Measurements from ENCODE around the gene GPR155.
"Not testable (repeated sequence)": the region's sequence is repeated elsewhere in the genome, so short reads cannot be mapped to it uniquely, and the experiment has no call there.

GPR155 gene

GRCh38 chr2:174395284-174395968, 91.4 kb downstream of the GPR155 start, which contains the start of gene SCRN3:
TSS of gene SCRN3 (plus strand) at chr2:174395730. CDS start at chr2:174398284, 2,554 bp downstream.
- Histone ChIP-seq H3K4me3 (ENCODE audit: low read length in 2 of 2) (peak within 1 kb of the TSS; percentile 96 to 97), H3K9me3 (ENCODE audit: control insufficient read depth in 2 of 2, low read length in 2 of 2) (no peaks in the 10 kb centered on the region), H3K9ac (ENCODE audit: low read length in 2 of 2) (peak within 1 kb of the TSS; percentile 91 to 96), H3K27me3 (ENCODE audit: control insufficient read depth in 1 of 2, insufficient read depth in 2 of 2, low read length in 2 of 2) (no peaks in the 10 kb centered on the region), H3K4me1 (ENCODE audit: control insufficient read depth, insufficient read depth, low read length) (peaks cover 10% of the 10 kb centered on the region), H3K27ac (ENCODE audit: low read length) (peak within 1 kb of the TSS; percentile 77), H3K36me3 (ENCODE audit: control insufficient read depth in 2 of 2, insufficient read depth in 2 of 2, low read length in 2 of 2) (peaks cover 3 to 7% of the 10 kb centered on the region in 2 donors)

GRCh38 chr2:174392706-174393105, 94.1 kb downstream of the GPR155 start:
- Histone ChIP-seq H3K4me3 (ENCODE audit: low read length in 2 of 2) (no peak overlapping the region), H3K9me3 (ENCODE audit: control insufficient read depth in 2 of 2, low read length in 2 of 2) (no peaks in the 10 kb centered on the region), H3K9ac (ENCODE audit: low read length in 2 of 2) (no peak overlapping the region), H3K27me3 (ENCODE audit: control insufficient read depth in 1 of 2, insufficient read depth in 2 of 2, low read length in 2 of 2) (no peaks in the 10 kb centered on the region), H3K36me3 (ENCODE audit: control insufficient read depth in 2 of 2, insufficient read depth in 2 of 2, low read length in 2 of 2) (peaks cover 2 to 7% of the 10 kb centered on the region in 2 donors), H3K4me1 (ENCODE audit: control insufficient read depth, insufficient read depth, low read length) (peaks cover 10% of the 10 kb centered on the region), H3K27ac (ENCODE audit: low read length) (no peak overlapping the region)

- not testable (repeated sequence) for H3K27me3 ChIP-seq (ENCODE audit: control insufficient read depth in 1 of 2, insufficient read depth in 2 of 2, low read length in 2 of 2); H3K4me3 ChIP-seq (ENCODE audit: low read length in 2 of 2); H3K9ac ChIP-seq (ENCODE audit: low read length in 2 of 2); H3K27ac ChIP-seq (ENCODE audit: low read length); H3K4me1 ChIP-seq (ENCODE audit: control insufficient read depth, insufficient read depth, low read length); H3K9me3 ChIP-seq (ENCODE audit: control insufficient read depth in 2 of 2, low read length in 2 of 2)
- peaks cover 11 to 16% of the 10 kb centered on the region in 2 donors for H3K36me3 ChIP-seq (ENCODE audit: control insufficient read depth in 2 of 2, insufficient read depth in 2 of 2, low read length in 2 of 2)
Measured at GRCh38 chr2:174390303-174390702, 96.5 kb downstream of the GPR155 start.

- Histone ChIP-seq H3K36me3 (ENCODE audit: control insufficient read depth in 2 of 2, insufficient read depth in 2 of 2, low read length in 2 of 2) (peaks cover 11 to 16% of the 10 kb centered on the region in 2 donors), H3K9ac (ENCODE audit: low read length in 2 of 2) (no peak overlapping the region)
Measured at GRCh38 chr2:174389542-174389941, 97.3 kb downstream of the GPR155 start.

GRCh38 chr2:174388706-174389105, 98.1 kb downstream of the GPR155 start:
- H3K36me3 ChIP-seq (ENCODE audit: control insufficient read depth in 2 of 2, insufficient read depth in 2 of 2, low read length in 2 of 2) = peaks cover 11 to 16% of the 10 kb centered on the region in 2 donors
- H3K4me1 ChIP-seq (ENCODE audit: control insufficient read depth, insufficient read depth, low read length); H3K4me3 ChIP-seq (ENCODE audit: low read length in 2 of 2); H3K9me3 ChIP-seq (ENCODE audit: control insufficient read depth in 2 of 2, low read length in 2 of 2); H3K27ac ChIP-seq (ENCODE audit: low read length); H3K9ac ChIP-seq (ENCODE audit: low read length in 2 of 2); H3K27me3 ChIP-seq (ENCODE audit: control insufficient read depth in 1 of 2, insufficient read depth in 2 of 2, low read length in 2 of 2): not testable (repeated sequence)

More at GRCh38 chr2:174389542-174389941, 97.3 kb downstream of the GPR155 start:
- peaks cover 3% of the 10 kb centered on the region for H3K4me1 ChIP-seq (ENCODE audit: control insufficient read depth, insufficient read depth, low read length)
- H3K27me3 ChIP-seq (ENCODE audit: control insufficient read depth in 1 of 2, insufficient read depth in 2 of 2, low read length in 2 of 2) = no peaks in the 10 kb centered on the region
- no peak overlapping the region for H3K4me3 ChIP-seq (ENCODE audit: low read length in 2 of 2)
- H3K27ac ChIP-seq (ENCODE audit: low read length) = no peak overlapping the region
- no peaks in the 10 kb centered on the region for H3K9me3 ChIP-seq (ENCODE audit: control insufficient read depth in 2 of 2, low read length in 2 of 2)

GRCh38 chr2:174385201-174385600, 101.6 kb downstream of the GPR155 start:
- peaks cover 12 to 15% of the 10 kb centered on the region in 2 donors for H3K36me3 ChIP-seq (ENCODE audit: control insufficient read depth in 2 of 2, insufficient read depth in 2 of 2, low read length in 2 of 2)
- H3K4me1 ChIP-seq (ENCODE audit: control insufficient read depth, insufficient read depth, low read length) = no peaks in the 10 kb centered on the region
- H3K4me3 ChIP-seq (ENCODE audit: low read length in 2 of 2) = no peak overlapping the region
- no peaks in the 10 kb centered on the region for H3K27me3 ChIP-seq (ENCODE audit: control insufficient read depth in 1 of 2, insufficient read depth in 2 of 2, low read length in 2 of 2)
- no peak overlapping the region for H3K27ac ChIP-seq (ENCODE audit: low read length)
- H3K9ac ChIP-seq (ENCODE audit: low read length in 2 of 2) = no peak overlapping the region
- H3K9me3 ChIP-seq (ENCODE audit: control insufficient read depth in 2 of 2, low read length in 2 of 2) = no peaks in the 10 kb centered on the region

GRCh38 chr2:174383796-174384195, 103.0 kb downstream of the GPR155 start:
- Histone ChIP-seq H3K9ac (ENCODE audit: low read length in 2 of 2) (no peak overlapping the region), H3K36me3 (ENCODE audit: control insufficient read depth in 2 of 2, insufficient read depth in 2 of 2, low read length in 2 of 2) (peaks cover 17% of the 10 kb centered on the region in 2 donors), H3K4me3 (ENCODE audit: low read length in 2 of 2) (no peak overlapping the region), H3K27me3 (ENCODE audit: control insufficient read depth in 1 of 2, insufficient read depth in 2 of 2, low read length in 2 of 2) (no peaks in the 10 kb centered on the region), H3K27ac (ENCODE audit: low read length) (no peak overlapping the region), H3K9me3 (ENCODE audit: control insufficient read depth in 2 of 2, low read length in 2 of 2) (no peaks in the 10 kb centered on the region), H3K4me1 (ENCODE audit: control insufficient read depth, insufficient read depth, low read length) (no peaks in the 10 kb centered on the region)

Data from stomach smooth muscle (tissue), 2 donors.